ENCODE results near the gene ERICH6B. TPM values are rescaled to one million over a fixed set of nuclear protein-coding genes. Genes with fewer than 3 reads are reported as not detected.

Gene ERICH6B
- total RNA-seq, 4 donors from 2014 or later, result not detected

DNA sequence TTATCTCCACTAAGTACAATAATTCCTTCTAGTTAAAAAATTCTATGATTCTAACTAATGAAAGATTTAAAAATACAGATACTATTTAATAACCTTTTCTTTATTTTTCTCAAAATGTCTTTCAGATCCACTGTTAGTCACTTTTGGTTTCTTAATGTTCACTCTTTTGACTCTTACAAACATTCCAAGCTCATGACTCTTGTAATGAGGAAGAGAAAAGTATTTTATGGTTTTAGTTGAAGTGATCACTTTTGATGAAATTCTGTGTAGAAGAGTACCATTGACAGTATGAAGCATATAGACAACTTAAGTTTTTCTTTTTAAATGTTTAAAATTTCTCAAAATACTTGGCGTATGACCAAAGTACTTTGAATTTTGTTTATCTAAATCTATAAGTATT lies 123.0 kb downstream of the ERICH6B start:
- H3K4me1 ChIP-seq, result no peaks in the 10 kb centered on the region
- peak overlapping the region in 1 of 4 donors; percentile 21 for H3K27ac ChIP-seq
- TF ChIP-seq CTCF (IDR thresholded peaks at IDR 0.05) (no peak), POLR2A (IDR thresholded peaks at IDR 0.05) (no peak), EP300 (IDR thresholded peaks at IDR 0.05) (no peak)
- no peaks in the 10 kb centered on the region for H3K9me3 ChIP-seq
- 88 to 100% methylated on average over 1 of the region's 1 CpG for WGBS, 2 donors
- peaks cover 0 to 71% (median 7%) of the 10 kb centered on the region in 3 donors for H3K36me3 ChIP-seq
- H3K27me3 ChIP-seq, result no peaks in the 10 kb centered on the region
- no peak for DNase-seq (ENCODE audit: low spot score in 2 of 2)
- H3K4me3 ChIP-seq, result no peak overlapping the region

Small RNA genes within 50 kb of the gene (small RNA-seq; reads per million reads assigned to genes)
- gene RNA5SP27 (not detected), gene TIMM9P3 (not detected)

Other genes starting within 250 kb of the ERICH6B start
- gene SLC25A30, start 197.4 kb downstream of the ERICH6B start, total RNA-seq, result 10 to 100 TPM in 3 of 4 donors, 1 to 10 TPM in 1; 9.6 to 20.1 (median 12.0) TPM
- 10 to 100 TPM; 27.1 to 36.0 (median 31.0) TPM for gene COG3, start 150.8 kb downstream of the ERICH6B start, total RNA-seq
- gene CBY2, start 86.6 kb upstream of the ERICH6B start, total RNA-seq, result not detected
- not detected for gene SIAH3, start 236.0 kb upstream of the ERICH6B start, total RNA-seq